T-cell (primary cell): Measurements from ENCODE around the gene MEGF8. TPM values are rescaled to one million over a fixed set of nuclear protein-coding genes. Genes with fewer than 3 reads are reported as not detected.

Experiments used
- ATAC-seq, 4 experiments: fragments of 200-7000 bp in 3 of 4; fragments of 150-1000 bp in 1 of 4; cut with Tn5 transposase; replicated peaks in 1 of 4; 1 replicate in 3 of 4; 2 replicates in 1 of 4; pipeline ENCODE4 v1.10.0; 2021; ENCODE audit warnings: moderate library complexity in 3 of 4, mild to moderate bottlenecking in 2 of 4, moderate number of reproducible peaks in 1 of 4
- CTCF ChIA-PET, 2 donors: fragments of 300-600 bp; sonication (Branson Sonifier 250); formaldehyde crosslinking; loops; one replicate each; lab custom pipeline; 2022; ENCODE audit warnings: antibody characterized with exemption in 2 of 2; lab: Charles Lee
- POLR2A ChIA-PET, 2 donors: fragments of 300-600 bp; sonication (Branson Sonifier 250); formaldehyde crosslinking; loops; one replicate each; lab custom pipeline; 2022; ENCODE audit warnings: antibody characterized with exemption in 2 of 2; lab: Charles Lee
- DNase-seq, 35 experiments: peaks; one replicate each; pipeline versions ENCODE4 v3.0.0 to v3.0.0-alpha.2; 2013 to 2023
- H3K27ac ChIP-seq: one replicate; pipeline ENCODE4 v1.5.1; 2013; ENCODE audit warnings: low read length
- H3K27me3 ChIP-seq, 2 experiments: replicated peaks in 1 of 2; 1 replicate in 1 of 2; 2 replicates in 1 of 2; pipeline versions ENCODE4 v1.6.1 to v1.7.0; 2013; ENCODE audit warnings: low read length in 1 of 2, mixed read lengths in 1 of 2; ENCODE audit not compliant: control insufficient read depth in 2 of 2, insufficient read depth in 2 of 2; ENCODE audit errors: extremely low read depth in 1 of 2
- H3K36me3 ChIP-seq, 2 donors: 1 replicate in 1 of 2; 2 replicates in 1 of 2; pipeline versions ENCODE4 v1.6.1 to v1.7.0; 2013; ENCODE audit warnings: low read length in 1 of 2; ENCODE audit not compliant: control insufficient read depth in 2 of 2, insufficient read depth in 1 of 2; ENCODE audit errors: extremely low read depth in 1 of 2
- H3K4me1 ChIP-seq, 2 experiments: 1 replicate in 1 of 2; 2 replicates in 1 of 2; pipeline versions ENCODE4 v1.6.1 to v1.7.0; 2013; ENCODE audit warnings: low read length in 2 of 2, mixed read lengths in 1 of 2; ENCODE audit not compliant: insufficient read depth in 2 of 2, control insufficient read depth in 1 of 2; ENCODE audit errors: extremely low read depth in 1 of 2
- H3K4me3 ChIP-seq, 2 donors: 1 replicate in 1 of 2; 2 replicates in 1 of 2; pipeline versions ENCODE4 v1.5.1 to v1.7.0; 2013; ENCODE audit warnings: mild to moderate bottlenecking in 2 of 2, low read length in 1 of 2, moderate library complexity in 1 of 2; ENCODE audit not compliant: control insufficient read depth in 1 of 2; ENCODE audit errors: extremely low read depth in 1 of 2
- H3K9me3 ChIP-seq: 2 replicates; pipeline ENCODE4 v1.7.0; 2013
- H3K27ac Mint-ChIP-seq, 2 donors: one replicate each; pipeline ENCODE4 v1.8.0; 2020 to 2021; ENCODE audit warnings: mild to moderate bottlenecking in 2 of 2, mixed read lengths in 2 of 2
- H3K27me3 Mint-ChIP-seq, 2 donors: one replicate each; pipeline ENCODE4 v1.8.0; 2021 to 2022; ENCODE audit warnings: mixed read lengths in 2 of 2
- H3K36me3 Mint-ChIP-seq: one replicate; pipeline ENCODE4 v1.8.0; 2021; ENCODE audit warnings: mixed read lengths
- H3K4me1 Mint-ChIP-seq, 3 donors: one replicate each; pipeline ENCODE4 v1.8.0; 2020 to 2022; ENCODE audit warnings: mixed read lengths in 3 of 3, mild to moderate bottlenecking in 1 of 3
- H3K4me3 Mint-ChIP-seq, 3 donors: one replicate each; pipeline ENCODE4 v1.8.0; 2020 to 2022; ENCODE audit warnings: mild to moderate bottlenecking in 3 of 3, mixed read lengths in 3 of 3, moderate library complexity in 3 of 3
- H3K9me3 Mint-ChIP-seq, 3 donors: one replicate each; pipeline ENCODE4 v1.8.0; 2020 to 2022; ENCODE audit warnings: mixed read lengths in 3 of 3
- WGBS: methylation state at CpG from one replicate; pipeline ENCODE4 v1.1.5; 2013; ENCODE audit warnings: missing lambda C conversion rate; ENCODE audit not compliant: insufficient coverage; 5-methylcytosine and 5-hydroxymethylcytosine counted together
- total RNA-seq, 35 experiments: library from RNA in 6 of 35; stranded (reverse) in 6 of 35; fragments of 120-200 nt in 1 of 35; gene quantifications; one replicate each; pipeline versions ENCODE4 v1.2.1 to v1.2.4 and lab custom pipeline; 2013 to 2026

Gene MEGF8
- total RNA-seq, 5 donors from 2014 or later (not counting 1 experiment from before 2014, with no cell fraction given): 5.2 to 11.4 (median 9.6) TPM

DNA sequence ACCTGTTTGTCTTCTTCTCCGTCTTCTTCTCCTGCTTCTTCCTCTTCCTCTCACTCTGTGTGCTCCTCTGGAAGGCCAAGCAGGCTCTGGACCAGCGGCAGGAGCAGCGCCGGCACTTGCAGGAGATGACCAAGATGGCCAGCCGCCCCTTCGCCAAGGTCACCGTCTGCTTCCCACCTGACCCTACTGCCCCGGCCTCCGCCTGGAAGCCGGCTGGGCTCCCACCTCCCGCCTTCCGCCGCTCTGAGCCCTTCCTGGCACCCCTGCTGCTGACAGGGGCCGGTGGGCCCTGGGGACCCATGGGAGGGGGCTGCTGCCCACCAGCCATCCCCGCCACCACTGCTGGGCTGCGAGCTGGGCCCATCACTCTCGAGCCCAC lies 50.7 kb downstream of the MEGF8 start:
- DNase-seq (no peak), ATAC-seq (no peak)
- H3K27ac ChIP-seq: no peak overlapping the region
- CTCF ChIA-PET: no interaction called here
- H3K4me1 ChIP-seq: no peaks in the 10 kb centered on the region
- peaks cover 7 to 13% of the 10 kb centered on the region in 2 donors for H3K27me3 Mint-ChIP-seq
- H3K9me3 Mint-ChIP-seq: no peaks in the 10 kb centered on the region
- WGBS: 94% methylated on average over 17 of the region's 17 CpGs
- H3K4me3 Mint-ChIP-seq: no peak overlapping the region
- no peaks in the 10 kb centered on the region for H3K36me3 Mint-ChIP-seq
- H3K36me3 ChIP-seq: no peaks in the 10 kb centered on the region
- no peak overlapping the region for H3K4me3 ChIP-seq
- H3K9me3 ChIP-seq: no peaks in the 10 kb centered on the region
- H3K4me1 Mint-ChIP-seq: no peaks in the 10 kb centered on the region
- H3K27me3 ChIP-seq: peaks cover 0 to 14% of the 10 kb centered on the region in 2 experiments
- POLR2A ChIA-PET: no interaction called here
- H3K27ac Mint-ChIP-seq: no peak overlapping the region

- peaks cover 23 to 32% of the 10 kb centered on the region in 2 donors for H3K27me3 Mint-ChIP-seq
- Histone ChIP-seq H3K27ac (no peak overlapping the region), H3K27me3 (peaks cover 0 to 34% of the 10 kb centered on the region in 2 experiments), H3K4me1 (no peaks in the 10 kb centered on the region), H3K36me3 (no peaks in the 10 kb centered on the region), H3K4me3 (no peak overlapping the region), H3K9me3 (no peaks in the 10 kb centered on the region)
- H3K36me3 Mint-ChIP-seq: no peaks in the 10 kb centered on the region
- no peaks in the 10 kb centered on the region for H3K4me1 Mint-ChIP-seq
- ChIA-PET POLR2A (no interaction called here), CTCF (interaction anchor here in 1 of 2 donors (0.6 kb wide), 1 partner anchor 74 kb away, joined by 5 read pairs; no protein-coding TSS in a partner anchor)
- DNase-seq (no peak), ATAC-seq (peak in 1 of 4 experiments; percentile 32)
- WGBS: 61% methylated on average over 6 of the region's 17 CpGs
- H3K27ac Mint-ChIP-seq: no peak overlapping the region
- no peak overlapping the region for H3K4me3 Mint-ChIP-seq
- H3K9me3 Mint-ChIP-seq: no peaks in the 10 kb centered on the region
These were observed 53.1 kb downstream of the MEGF8 start for GRCh38 chr19:42378225-42379215.

DNA sequence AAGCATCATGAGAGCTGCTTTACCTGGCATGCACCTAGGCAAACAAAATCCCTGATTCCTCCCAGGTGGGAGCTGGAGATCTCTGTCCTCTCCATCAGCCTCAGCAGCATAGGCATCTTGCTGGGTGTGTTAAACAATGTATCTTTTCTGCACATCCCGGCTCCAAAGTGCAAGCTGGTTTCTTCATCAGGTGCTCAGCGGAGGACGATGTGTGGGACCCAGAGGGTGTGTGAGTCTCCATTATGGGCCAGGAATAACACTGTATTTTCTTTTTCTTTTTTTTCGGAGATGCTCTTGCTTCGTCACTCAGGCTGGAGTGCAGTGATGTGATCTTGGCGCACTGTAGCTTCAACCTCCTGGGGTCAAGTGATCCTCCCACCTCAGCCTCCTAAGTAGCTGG lies 54.7 kb downstream of the MEGF8 start:
- Mint-ChIP-seq H3K4me1 (no peaks in the 10 kb centered on the region), H3K9me3 (no peaks in the 10 kb centered on the region), H3K27ac (no peak overlapping the region), H3K27me3 (peaks cover 23 to 34% of the 10 kb centered on the region in 2 donors), H3K36me3 (no peaks in the 10 kb centered on the region), H3K4me3 (no peak overlapping the region)
- no peak for DNase-seq
- ChIA-PET POLR2A (no interaction called here), CTCF (interaction anchor here in 1 of 2 donors (0.7 kb wide), 1 partner anchor 17 kb away, joined by 3 read pairs; no protein-coding TSS in a partner anchor)
- no peaks in the 10 kb centered on the region for H3K36me3 ChIP-seq
- H3K27ac ChIP-seq: no peak overlapping the region
- WGBS: 100% methylated on average over 1 of the region's 6 CpGs
- H3K4me3 ChIP-seq: no peak overlapping the region
- no peaks in the 10 kb centered on the region for H3K4me1 ChIP-seq
- no peak for ATAC-seq
- no peaks in the 10 kb centered on the region for H3K9me3 ChIP-seq
- peaks cover 0 to 49% of the 10 kb centered on the region in 2 experiments for H3K27me3 ChIP-seq

- no peaks in the 10 kb centered on the region for H3K36me3 ChIP-seq
- peak overlapping the region; percentile 28 to 55 (median 32) for H3K4me3 Mint-ChIP-seq
- H3K27ac ChIP-seq: no peak overlapping the region
- peak; percentile 24 to 75 (median 57) for DNase-seq
- H3K9me3 ChIP-seq: no peaks in the 10 kb centered on the region
- peak; percentile 89 to 97 (median 94) for ATAC-seq
- H3K9me3 Mint-ChIP-seq: no peaks in the 10 kb centered on the region
- peak overlapping the region; percentile 38 to 42 for H3K4me3 ChIP-seq
- ChIA-PET POLR2A (no interaction called here), CTCF (interaction anchor here in 1 of 2 donors (0.7 kb wide), 2 partner anchors 522 to 1655 kb away, joined by 3 to 4 read pairs; no protein-coding TSS in a partner anchor)
- peaks cover 0 to 12% of the 10 kb centered on the region in 2 experiments for H3K4me1 ChIP-seq
- no peak overlapping the region for H3K27ac Mint-ChIP-seq
- peaks cover 5 to 7% (median 5%) of the 10 kb centered on the region in 3 donors for H3K4me1 Mint-ChIP-seq
- peaks cover 0 to 78% of the 10 kb centered on the region in 2 experiments for H3K27me3 ChIP-seq
- H3K27me3 Mint-ChIP-seq: peaks cover 40 to 51% of the 10 kb centered on the region in 2 donors
- no peaks in the 10 kb centered on the region for H3K36me3 Mint-ChIP-seq
- 5% methylated on average over 39 of the region's 48 CpGs for WGBS
These were observed 61.7 kb downstream of the MEGF8 start for GRCh38 chr19:42386974-42387707.

GRCh38 chr19:42388851-42389489 lies 63.5 kb downstream of the MEGF8 start:
- peaks cover 0 to 12% of the 10 kb centered on the region in 2 experiments for H3K4me1 ChIP-seq
- H3K4me3 Mint-ChIP-seq: no peak overlapping the region
- H3K27me3 Mint-ChIP-seq: peaks cover 29 to 39% of the 10 kb centered on the region in 2 donors
- CTCF ChIA-PET: no interaction called here
- no peak overlapping the region for H3K27ac ChIP-seq
- POLR2A ChIA-PET: no interaction called here
- ATAC-seq: no peak
- no peak for DNase-seq
- no peaks in the 10 kb centered on the region for H3K36me3 ChIP-seq
- H3K4me1 Mint-ChIP-seq: peaks cover 5 to 7% (median 5%) of the 10 kb centered on the region in 3 donors
- H3K4me3 ChIP-seq: no peak overlapping the region
- no peaks in the 10 kb centered on the region for H3K9me3 ChIP-seq
- no peaks in the 10 kb centered on the region for H3K36me3 Mint-ChIP-seq
- peaks cover 0 to 64% of the 10 kb centered on the region in 2 experiments for H3K27me3 ChIP-seq
- no peaks in the 10 kb centered on the region for H3K9me3 Mint-ChIP-seq
- H3K27ac Mint-ChIP-seq: no peak overlapping the region
- WGBS: 89% methylated on average over 11 of the region's 20 CpGs

GRCh38 chr19:42389899-42390298 lies 64.5 kb downstream of the MEGF8 start, which contains the start of gene CNFN:
Gene CNFN, minus strand, starts transcription at chr19:42390297. Its CDS starts 1,260 bp downstream, at chr19:42389037.
- no peak within 1 kb of the TSS for H3K4me3 Mint-ChIP-seq

More at GRCh38 chr19:42389899-42390298, 64.5 kb downstream of the MEGF8 start, which contains the start of gene CNFN:
- H3K36me3 ChIP-seq: no peaks in the 10 kb centered on the region
- POLR2A ChIA-PET: no interaction called here
- Mint-ChIP-seq H3K4me1 (peaks cover 5 to 7% (median 5%) of the 10 kb centered on the region in 3 donors), H3K27me3 (peaks cover 29 to 39% of the 10 kb centered on the region in 2 donors), H3K27ac (no peak within 1 kb of the TSS), H3K36me3 (no peaks in the 10 kb centered on the region), H3K9me3 (no peaks in the 10 kb centered on the region)
- H3K27ac ChIP-seq: no peak within 1 kb of the TSS
- CTCF ChIA-PET: no interaction called here
- peaks cover 0 to 12% of the 10 kb centered on the region in 2 experiments for H3K4me1 ChIP-seq
- H3K27me3 ChIP-seq: peaks cover 0 to 56% of the 10 kb centered on the region in 2 experiments
- ATAC-seq (no peak), DNase-seq (no peak)
- WGBS: 67% methylated on average over 8 of the region's 12 CpGs
- H3K9me3 ChIP-seq: no peaks in the 10 kb centered on the region
- no peak within 1 kb of the TSS for H3K4me3 ChIP-seq
